ENCODE measurements around the gene TGM2.

DNA sequence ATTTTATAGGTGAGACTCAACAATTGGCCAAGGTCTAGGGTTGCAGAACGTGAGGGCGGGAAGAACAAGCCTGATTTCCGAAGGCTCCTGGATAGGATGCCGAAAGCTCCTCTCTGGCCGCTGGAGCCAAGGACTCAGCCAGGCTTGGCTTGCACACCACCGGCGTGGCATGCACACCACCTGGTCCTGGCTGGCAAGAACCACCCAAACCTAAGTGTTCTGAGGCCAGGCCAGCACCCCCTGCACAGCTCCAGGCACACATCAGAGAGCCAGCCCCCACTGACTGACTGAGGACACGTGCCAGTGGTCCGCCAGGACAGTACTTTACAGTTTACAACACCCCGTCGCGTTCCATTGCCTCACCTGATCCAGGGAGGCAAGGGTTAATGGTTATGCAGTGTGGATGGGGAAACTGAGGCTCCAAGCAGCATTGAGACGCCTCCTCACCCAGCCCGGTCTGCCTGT lies 414 bp downstream of the TGM2 start:
- TF ChIP-seq, protein P1, sequence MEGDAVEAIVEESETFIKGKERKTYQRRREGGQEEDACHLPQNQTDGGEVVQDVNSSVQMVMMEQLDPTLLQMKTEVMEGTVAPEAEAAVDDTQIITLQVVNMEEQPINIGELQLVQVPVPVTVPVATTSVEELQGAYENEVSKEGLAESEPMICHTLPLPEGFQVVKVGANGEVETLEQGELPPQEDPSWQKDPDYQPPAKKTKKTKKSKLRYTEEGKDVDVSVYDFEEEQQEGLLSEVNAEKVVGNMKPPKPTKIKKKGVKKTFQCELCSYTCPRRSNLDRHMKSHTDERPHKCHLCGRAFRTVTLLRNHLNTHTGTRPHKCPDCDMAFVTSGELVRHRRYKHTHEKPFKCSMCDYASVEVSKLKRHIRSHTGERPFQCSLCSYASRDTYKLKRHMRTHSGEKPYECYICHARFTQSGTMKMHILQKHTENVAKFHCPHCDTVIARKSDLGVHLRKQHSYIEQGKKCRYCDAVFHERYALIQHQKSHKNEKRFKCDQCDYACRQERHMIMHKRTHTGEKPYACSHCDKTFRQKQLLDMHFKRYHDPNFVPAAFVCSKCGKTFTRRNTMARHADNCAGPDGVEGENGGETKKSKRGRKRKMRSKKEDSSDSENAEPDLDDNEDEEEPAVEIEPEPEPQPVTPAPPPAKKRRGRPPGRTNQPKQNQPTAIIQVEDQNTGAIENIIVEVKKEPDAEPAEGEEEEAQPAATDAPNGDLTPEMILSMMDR (IDR thresholded peaks at IDR 0.05), result no peak
- TF ChIP-seq POLR2A (IDR thresholded peaks at IDR 0.05), result no peak
